GM10847 (cell line): ENCODE data around the gene EFHC1.

Experiments used
- POLR2A ChIP-seq: IDR thresholded peaks from 2 replicates; pipeline ENCODE4 v1.6.1; 2011; ENCODE audit not compliant: insufficient read length; ENCODE audit errors: extremely low read depth

Gene EFHC1

GRCh38 chr6:52505726-52506409 is 85.7 kb downstream of the EFHC1 start:
- TF ChIP-seq POLR2A = no peak

DNA sequence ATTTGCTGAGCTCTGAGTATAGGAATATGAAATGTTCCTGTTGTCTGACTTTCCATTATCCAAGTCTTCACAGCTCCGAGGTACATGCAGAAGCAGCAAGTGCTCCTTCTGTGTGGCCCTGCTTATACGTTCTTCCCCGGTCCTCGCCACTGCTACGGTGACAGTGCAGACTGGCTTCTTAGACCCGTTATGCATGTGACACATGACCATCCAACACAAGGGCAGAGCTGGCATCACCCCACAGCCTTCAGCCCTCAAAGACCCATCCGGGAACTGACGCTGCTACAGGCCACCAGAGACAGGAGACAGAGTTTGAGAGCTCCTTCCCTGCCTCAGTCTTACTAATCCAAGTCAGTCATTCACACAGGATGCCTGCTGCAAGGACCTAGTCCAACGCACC is 86.3 kb downstream of the EFHC1 start:
- TF ChIP-seq POLR2A = no peak

GRCh38 chr6:52507557-52508260 is 87.6 kb downstream of the EFHC1 start:
- TF ChIP-seq POLR2A = no peak

- TF ChIP-seq POLR2A = no peak
These were observed 88.2 kb downstream of the EFHC1 start for GRCh38 chr6:52508261-52508739.

GRCh38 chr6:52509281-52510212 is 89.4 kb downstream of the EFHC1 start:
- no peak for TF ChIP-seq POLR2A

DNA sequence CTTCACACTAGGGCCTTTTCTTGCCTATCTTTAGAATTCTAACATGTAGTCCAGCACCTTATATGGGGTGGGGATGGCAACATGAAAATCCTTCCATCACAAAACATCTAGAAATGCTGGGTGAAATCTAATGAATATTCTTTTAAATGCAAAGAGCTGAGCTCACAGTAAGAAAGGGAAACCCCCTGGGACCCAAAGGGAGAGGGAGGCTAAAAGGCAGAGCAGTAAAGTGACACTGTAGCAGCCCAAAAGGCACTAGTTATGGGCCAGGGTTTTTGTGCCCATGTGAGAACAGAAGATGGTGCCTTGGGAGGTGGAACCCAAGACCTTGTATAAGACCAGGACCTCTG is 90.0 kb downstream of the EFHC1 start:
- no peak for TF ChIP-seq POLR2A

- no peak for TF ChIP-seq POLR2A
These were observed 91.0 kb downstream of the EFHC1 start for GRCh38 chr6:52511163-52511562.

GRCh38 chr6:52511572-52512151 is 91.5 kb downstream of the EFHC1 start:
- no peak for TF ChIP-seq POLR2A

- TF ChIP-seq POLR2A = no peak
These were observed 92.1 kb downstream of the EFHC1 start for GRCh38 chr6:52512199-52512598.

DNA sequence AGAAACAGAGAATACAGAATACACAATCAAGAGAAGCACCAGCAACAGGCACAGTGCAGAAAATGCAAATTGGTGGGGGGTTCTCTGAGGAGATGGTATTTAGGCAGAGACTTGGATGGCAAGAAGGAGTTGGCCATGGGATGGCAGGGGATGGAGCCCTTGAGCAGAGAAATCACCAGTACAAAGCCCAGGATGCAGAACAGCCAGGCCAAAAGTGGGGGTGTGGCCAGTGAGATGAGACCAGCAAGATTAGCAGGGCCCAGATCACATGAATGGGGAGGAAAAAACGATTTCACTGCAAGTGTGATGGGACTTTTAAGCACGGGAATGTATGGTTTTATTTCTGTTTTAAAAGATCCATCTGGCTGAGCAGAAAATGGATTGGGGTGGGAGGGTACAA is 93.3 kb downstream of the EFHC1 start:
- TF ChIP-seq POLR2A = no peak

GRCh38 chr6:52513896-52514295 is 93.8 kb downstream of the EFHC1 start:
- TF ChIP-seq POLR2A = no peak

GRCh38 chr6:52514514-52514913 is 94.4 kb downstream of the EFHC1 start:
- no peak for TF ChIP-seq POLR2A

DNA sequence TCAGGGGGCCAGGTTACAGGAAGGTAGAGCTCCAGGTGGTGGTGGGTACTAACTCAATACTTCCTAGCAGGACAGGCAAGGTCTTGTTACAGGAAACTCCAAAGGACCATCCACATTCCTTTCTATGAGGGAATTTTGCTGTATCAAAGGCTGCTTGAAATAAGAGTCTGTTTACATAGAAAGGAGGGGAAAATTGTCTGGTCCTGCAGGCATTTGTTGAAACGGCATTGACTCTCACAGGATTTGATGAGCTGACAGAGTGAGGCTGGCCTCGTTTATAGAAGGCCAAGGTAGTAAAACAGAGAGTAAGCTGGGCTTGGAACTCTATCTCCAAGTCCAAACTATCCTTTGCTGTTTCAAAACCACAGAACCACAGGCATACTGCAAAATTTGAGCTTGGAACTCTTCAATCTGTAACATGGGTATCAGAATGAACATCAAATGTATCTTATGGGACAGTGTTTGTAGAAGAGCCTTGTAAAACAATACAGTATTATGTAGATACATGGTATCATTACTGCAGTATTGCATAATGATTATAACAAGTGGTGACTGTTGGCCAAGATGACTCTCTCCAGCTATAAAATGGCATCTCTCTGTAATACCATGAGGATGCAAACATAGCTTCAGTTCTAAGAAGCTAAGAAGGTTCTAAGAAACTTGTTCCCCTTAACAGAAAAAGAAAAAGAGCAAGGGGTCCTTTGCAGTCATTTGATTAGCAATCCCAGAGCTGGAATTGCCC is 95.2 kb downstream of the EFHC1 start:
- no peak for TF ChIP-seq POLR2A

DNA sequence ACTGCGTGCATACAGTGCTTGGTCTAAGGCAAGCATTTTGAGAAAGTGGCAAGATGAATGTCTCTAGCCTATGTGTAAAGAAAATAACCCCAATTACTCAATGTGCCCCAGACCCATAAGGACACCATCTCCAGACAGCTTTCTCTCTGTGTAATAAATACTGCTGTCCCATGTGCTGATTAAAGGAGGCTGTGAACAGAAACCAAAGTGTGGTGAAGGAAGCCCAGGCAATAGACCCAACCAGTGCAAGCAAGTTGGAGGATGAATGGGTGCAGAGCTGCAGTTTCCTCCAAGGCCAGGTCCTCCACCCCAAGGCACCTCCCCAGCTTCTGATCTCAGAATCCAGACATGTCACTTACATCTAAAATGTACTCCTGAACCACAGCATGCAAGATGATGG is 96.1 kb downstream of the EFHC1 start:
- no peak for TF ChIP-seq POLR2A

DNA sequence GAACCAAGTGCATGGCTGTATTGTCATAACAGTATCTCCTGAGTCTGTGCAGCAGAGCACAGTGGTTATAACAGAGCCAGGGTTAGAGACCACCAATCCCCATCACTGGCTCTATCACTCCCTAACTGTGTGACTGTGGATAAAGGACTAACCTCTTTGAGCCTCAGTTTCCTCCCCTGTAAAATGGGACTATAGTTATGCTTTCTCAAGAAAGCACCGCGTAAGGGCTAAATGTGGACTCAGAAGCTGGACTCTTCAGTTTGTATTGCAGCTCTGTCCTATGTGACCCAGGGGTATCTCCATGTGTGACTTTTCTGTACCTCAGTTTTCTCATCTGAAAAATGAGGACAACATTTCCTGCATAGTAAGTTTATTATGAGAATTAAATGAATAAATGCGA is 96.8 kb downstream of the EFHC1 start:
- no peak for TF ChIP-seq POLR2A
